ENCODE results near the gene COG4.
A peak's percentile ranks its signal among the peaks of the same experiment; 100 is the strongest.

The COG4 gene

DNA sequence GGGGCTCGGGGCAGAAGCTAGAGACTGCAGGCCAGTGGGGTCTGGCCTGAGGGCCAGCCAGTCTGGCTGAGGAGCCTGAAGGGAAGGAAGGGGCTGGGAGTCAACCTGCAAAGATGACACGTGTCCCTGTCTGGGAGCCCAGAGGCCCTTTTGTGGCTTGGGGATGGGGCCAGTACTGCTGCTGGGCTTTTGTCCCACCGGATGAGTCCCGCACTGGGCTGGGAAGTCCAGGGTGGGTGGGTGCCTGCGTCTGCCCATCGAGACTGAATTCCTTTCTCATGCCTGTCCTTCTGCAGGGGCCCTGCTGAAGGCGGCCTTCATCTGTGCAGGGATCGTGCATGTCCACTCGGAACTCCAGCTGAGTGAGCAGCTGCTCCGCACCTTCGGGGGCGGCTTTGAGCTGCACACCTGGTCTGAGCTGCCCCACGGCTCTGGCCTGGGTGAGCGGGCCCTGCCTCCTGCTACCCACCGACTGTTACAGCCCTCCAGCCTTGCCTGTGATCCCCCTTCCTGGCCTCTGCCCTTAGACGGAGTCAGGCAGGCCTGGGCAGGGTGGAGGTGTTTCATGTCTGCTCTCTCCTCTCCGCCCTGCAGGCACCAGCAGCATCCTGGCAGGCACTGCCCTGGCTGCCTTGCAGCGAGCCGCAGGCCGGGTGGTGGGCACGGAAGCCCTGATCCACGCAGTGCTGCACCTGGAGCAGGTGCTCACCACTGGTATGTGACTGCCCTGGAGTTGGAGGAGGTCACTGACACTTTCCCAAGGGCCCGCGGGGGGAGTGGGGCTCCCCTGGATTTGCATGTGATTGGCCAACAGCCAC is 48.1 kb downstream of the COG4 start:
- Histone ChIP-seq H3K9me3 (ENCODE audit: insufficient read depth, low read length, severe bottlenecking) (no peaks in the 10 kb centered on the region), H2AFZ (ENCODE audit: low read depth, low read length) (no peak overlapping the region), H4K20me1 (ENCODE audit: insufficient read depth, low read length) (no peaks in the 10 kb centered on the region; the same call in 1 of the 2 replicates), H3K27ac (ENCODE audit: low read length) (no peak overlapping the region), H3K36me3 (ENCODE audit: insufficient read depth, low read length) (peaks cover 39% of the 10 kb centered on the region), H3K79me2 (ENCODE audit: insufficient read depth, low read length) (no peaks in the 10 kb centered on the region), H3K4me1 (ENCODE audit: insufficient read depth, low read length) (no peaks in the 10 kb centered on the region), H3K4me3 (ENCODE audit: low read depth in 1 of 2, low read length in 2 of 2) (no peak overlapping the region), H3K9ac (ENCODE audit: low read depth, low read length) (no peak overlapping the region), H3K27me3 (ENCODE audit: insufficient read depth, low read length, poor library complexity) (no peaks in the 10 kb centered on the region), H3K4me2 (ENCODE audit: insufficient read depth, low read length) (no peak overlapping the region)
- DNase-seq (no peak), ATAC-seq (ENCODE audit: insufficient read depth, low read depth) (no peak)
- TF ChIP-seq, protein P1, sequence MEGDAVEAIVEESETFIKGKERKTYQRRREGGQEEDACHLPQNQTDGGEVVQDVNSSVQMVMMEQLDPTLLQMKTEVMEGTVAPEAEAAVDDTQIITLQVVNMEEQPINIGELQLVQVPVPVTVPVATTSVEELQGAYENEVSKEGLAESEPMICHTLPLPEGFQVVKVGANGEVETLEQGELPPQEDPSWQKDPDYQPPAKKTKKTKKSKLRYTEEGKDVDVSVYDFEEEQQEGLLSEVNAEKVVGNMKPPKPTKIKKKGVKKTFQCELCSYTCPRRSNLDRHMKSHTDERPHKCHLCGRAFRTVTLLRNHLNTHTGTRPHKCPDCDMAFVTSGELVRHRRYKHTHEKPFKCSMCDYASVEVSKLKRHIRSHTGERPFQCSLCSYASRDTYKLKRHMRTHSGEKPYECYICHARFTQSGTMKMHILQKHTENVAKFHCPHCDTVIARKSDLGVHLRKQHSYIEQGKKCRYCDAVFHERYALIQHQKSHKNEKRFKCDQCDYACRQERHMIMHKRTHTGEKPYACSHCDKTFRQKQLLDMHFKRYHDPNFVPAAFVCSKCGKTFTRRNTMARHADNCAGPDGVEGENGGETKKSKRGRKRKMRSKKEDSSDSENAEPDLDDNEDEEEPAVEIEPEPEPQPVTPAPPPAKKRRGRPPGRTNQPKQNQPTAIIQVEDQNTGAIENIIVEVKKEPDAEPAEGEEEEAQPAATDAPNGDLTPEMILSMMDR (IDR thresholded peaks at IDR 0.05; ENCODE audit: borderline replicate concordance, extremely low read depth, low read length, poor library complexity, severe bottlenecking) = no peak
- TF ChIP-seq EZH2 (IDR thresholded peaks at IDR 0.05; ENCODE audit: borderline replicate concordance, low read depth, low read length, severe bottlenecking) = no peak

DNA sequence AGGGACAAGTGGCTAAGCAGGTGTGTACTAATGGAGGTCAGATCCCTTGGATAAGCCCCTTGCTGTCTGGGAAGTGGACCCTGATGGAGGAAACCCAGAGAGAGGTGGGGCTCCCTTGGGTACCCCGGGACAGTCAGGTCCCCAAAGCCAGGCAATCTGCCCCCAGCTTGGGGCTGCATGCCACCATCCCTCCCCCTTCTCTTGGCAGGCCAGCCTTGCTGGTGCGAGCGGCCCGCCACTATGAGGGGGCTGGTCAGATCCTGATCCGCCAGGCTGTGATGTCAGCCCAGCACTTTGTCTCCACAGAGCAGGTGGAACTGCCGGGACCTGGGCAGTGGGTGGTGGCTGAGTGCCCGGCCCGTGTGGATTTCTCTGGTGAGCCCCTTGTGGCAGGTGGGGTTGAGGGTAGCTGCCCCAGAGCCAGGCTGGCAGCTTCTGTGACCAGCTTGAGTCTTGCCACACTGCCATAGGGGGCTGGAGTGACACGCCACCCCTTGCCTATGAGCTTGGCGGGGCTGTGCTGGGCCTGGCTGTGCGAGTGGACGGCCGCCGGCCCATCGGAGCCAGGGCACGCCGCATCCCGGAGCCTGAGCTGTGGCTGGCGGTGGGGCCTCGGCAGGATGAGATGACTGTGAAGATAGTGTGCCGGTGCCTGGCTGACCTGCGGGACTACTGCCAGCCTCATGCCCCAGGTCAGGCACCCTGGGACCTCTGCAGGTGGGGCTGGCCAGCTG is 48.9 kb downstream of the COG4 start:
- Histone ChIP-seq H3K27ac (ENCODE audit: low read length) (no peak overlapping the region), H3K9me3 (ENCODE audit: insufficient read depth, low read length, severe bottlenecking) (no peaks in the 10 kb centered on the region), H4K20me1 (ENCODE audit: insufficient read depth, low read length) (no peaks in the 10 kb centered on the region), H3K4me2 (ENCODE audit: insufficient read depth, low read length) (no peak overlapping the region), H3K9ac (ENCODE audit: low read depth, low read length) (no peak overlapping the region), H3K4me1 (ENCODE audit: insufficient read depth, low read length) (no peaks in the 10 kb centered on the region), H3K79me2 (ENCODE audit: insufficient read depth, low read length) (no peaks in the 10 kb centered on the region), H3K36me3 (ENCODE audit: insufficient read depth, low read length) (peaks cover 32% of the 10 kb centered on the region), H3K4me3 (ENCODE audit: low read depth in 1 of 2, low read length in 2 of 2) (no peak overlapping the region), H2AFZ (ENCODE audit: low read depth, low read length) (no peak overlapping the region), H3K27me3 (ENCODE audit: insufficient read depth, low read length, poor library complexity) (no peaks in the 10 kb centered on the region)
- ATAC-seq (ENCODE audit: insufficient read depth, low read depth) = no peak
- TF ChIP-seq, protein P1 (IDR thresholded peaks at IDR 0.05; ENCODE audit: borderline replicate concordance, extremely low read depth, low read length, poor library complexity, severe bottlenecking) = no peak
- TF ChIP-seq EZH2 (IDR thresholded peaks at IDR 0.05; ENCODE audit: borderline replicate concordance, low read depth, low read length, severe bottlenecking) = no peak
- DNase-seq = no peak

DNA sequence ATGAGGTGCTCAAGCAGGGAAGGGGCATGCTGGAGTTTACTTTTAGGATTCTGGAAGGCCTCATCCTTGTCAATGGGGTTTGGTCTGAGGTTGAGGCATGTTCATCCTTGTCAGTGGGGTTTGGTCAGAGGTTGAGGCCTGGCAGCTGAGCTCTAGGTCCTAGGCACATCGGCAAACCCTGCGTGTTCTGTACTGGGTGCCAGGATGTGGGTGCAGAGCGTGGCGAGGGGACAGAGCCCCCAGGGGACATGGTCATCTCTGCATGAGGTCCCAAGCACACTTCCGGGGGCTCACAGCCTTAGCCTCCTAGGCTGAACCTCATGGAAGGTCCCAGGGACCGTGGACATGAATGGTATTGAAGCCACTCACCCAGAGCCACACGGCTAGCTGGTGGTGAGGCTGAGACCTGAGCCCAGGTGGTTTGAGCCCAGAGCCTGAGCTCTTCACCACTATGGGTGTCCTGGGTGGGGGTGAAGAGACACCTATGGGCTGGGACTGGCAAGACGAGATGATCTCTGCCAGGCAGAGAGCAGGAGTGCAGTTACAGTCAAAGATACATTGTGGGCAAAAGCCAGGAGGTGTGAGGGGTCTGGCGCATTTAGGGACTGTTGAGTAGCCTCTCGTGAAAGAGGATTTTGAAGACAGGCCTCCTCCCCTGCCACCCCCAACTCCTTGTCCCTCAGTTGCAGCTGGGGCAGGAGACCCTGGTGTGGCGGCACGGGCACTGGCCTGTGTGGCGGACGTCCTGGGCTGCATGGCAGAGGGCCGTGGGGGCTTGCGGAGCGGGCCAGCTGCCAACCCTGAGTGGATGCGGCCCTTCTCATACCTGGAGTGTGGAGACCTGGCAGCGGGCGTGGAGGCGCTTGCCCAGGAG is 49.7 kb downstream of the COG4 start:
- H2AFZ ChIP-seq (ENCODE audit: low read depth, low read length) = no peak overlapping the region
- ATAC-seq (ENCODE audit: insufficient read depth, low read depth) = no peak; the same call in 2 of the 3 replicates
- H3K4me2 ChIP-seq (ENCODE audit: insufficient read depth, low read length) = no peak overlapping the region
- TF ChIP-seq, protein P1 (IDR thresholded peaks at IDR 0.05; ENCODE audit: borderline replicate concordance, extremely low read depth, low read length, poor library complexity, severe bottlenecking) = peak; percentile 35
- no peak for TF ChIP-seq EZH2 (IDR thresholded peaks at IDR 0.05; ENCODE audit: borderline replicate concordance, low read depth, low read length, severe bottlenecking)
- H3K79me2 ChIP-seq (ENCODE audit: insufficient read depth, low read length) = no peaks in the 10 kb centered on the region
- no peak overlapping the region for H3K27ac ChIP-seq (ENCODE audit: low read length)
- no peak for DNase-seq
- H3K9me3 ChIP-seq (ENCODE audit: insufficient read depth, low read length, severe bottlenecking) = no peaks in the 10 kb centered on the region
- no peak overlapping the region for H3K4me3 ChIP-seq (ENCODE audit: low read depth in 1 of 2, low read length in 2 of 2)
- no peak overlapping the region for H3K9ac ChIP-seq (ENCODE audit: low read depth, low read length)
- H3K27me3 ChIP-seq (ENCODE audit: insufficient read depth, low read length, poor library complexity) = no peaks in the 10 kb centered on the region
- peaks cover 24% of the 10 kb centered on the region for H3K36me3 ChIP-seq (ENCODE audit: insufficient read depth, low read length)
- no peaks in the 10 kb centered on the region for H3K4me1 ChIP-seq (ENCODE audit: insufficient read depth, low read length)
- H4K20me1 ChIP-seq (ENCODE audit: insufficient read depth, low read length) = no peaks in the 10 kb centered on the region
